SH-SY5Y (cell line): ENCODE measurements around the gene STARD7.

ENCODE experiments used
- GATA2 ChIP-seq: IDR thresholded peaks from 2 replicates; pipeline ENCODE4 v1.6.1; 2011; ENCODE audit warnings: mild to moderate bottlenecking, low read depth, low read length
- GATA3 ChIP-seq: IDR thresholded peaks from 2 replicates; pipeline ENCODE4 v1.6.1; 2011; ENCODE audit warnings: low read depth, mild to moderate bottlenecking, low read length, moderate library complexity

The STARD7 gene

DNA sequence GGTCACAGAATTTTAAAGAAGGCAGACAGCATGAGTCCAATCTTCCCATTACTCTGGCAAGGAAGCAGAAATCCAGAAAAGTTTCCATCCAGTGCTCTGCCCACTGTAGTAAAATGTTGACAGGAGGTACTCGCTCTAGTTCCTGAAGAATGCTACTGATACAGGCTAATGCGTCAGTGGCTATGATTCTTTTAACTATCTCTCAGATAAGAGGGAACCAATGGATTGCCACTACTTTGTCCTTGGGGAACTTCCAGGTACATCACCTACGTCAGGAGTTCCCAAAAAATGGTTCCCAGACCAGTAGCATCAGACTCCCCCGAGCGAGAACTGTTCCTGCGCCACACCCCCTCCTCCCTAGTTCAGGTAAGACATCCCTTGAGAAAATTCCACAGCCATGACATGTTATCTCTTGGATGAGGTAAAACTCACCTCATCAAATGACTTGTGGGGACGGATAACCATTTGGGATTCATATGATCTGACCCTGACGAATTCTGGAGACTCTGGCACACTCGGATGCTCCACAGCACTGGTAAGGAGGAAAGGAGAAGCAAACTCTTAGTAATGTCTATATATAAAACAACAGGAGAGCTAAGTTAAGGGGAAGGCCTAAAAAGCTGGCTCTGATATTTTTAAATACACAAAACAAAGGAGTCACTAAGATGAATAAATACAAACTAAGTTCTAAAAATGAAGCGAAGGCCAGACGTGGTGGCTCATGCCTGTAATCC, 16.5 kb downstream of the STARD7 start:
- TF ChIP-seq GATA2 (no peak), GATA3 (no peak)

- no peak for TF ChIP-seq GATA3
Observed at GRCh38 chr2:96188821-96189526, 19.7 kb downstream of the STARD7 start.

DNA sequence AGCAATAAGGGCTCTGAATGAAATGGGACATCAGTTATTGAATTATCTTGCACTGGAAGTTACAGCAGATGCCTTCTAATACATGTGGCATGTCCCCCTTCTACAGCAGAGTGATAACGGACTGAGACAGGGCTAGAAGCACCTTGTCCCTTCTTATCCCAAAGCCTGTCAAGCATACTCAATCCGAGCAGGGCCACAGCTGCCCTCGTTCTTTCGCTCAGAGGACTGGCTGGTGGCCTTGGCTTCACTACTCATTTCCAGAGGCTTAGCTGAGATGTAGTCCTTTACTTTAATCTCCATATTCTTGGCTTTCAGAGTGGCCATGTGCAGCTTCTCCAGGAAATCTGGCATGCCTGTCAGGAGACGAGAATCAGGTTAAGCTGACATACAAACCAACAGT, 22.1 kb downstream of the STARD7 start:
- TF ChIP-seq GATA2 (no peak), GATA3 (no peak)

DNA sequence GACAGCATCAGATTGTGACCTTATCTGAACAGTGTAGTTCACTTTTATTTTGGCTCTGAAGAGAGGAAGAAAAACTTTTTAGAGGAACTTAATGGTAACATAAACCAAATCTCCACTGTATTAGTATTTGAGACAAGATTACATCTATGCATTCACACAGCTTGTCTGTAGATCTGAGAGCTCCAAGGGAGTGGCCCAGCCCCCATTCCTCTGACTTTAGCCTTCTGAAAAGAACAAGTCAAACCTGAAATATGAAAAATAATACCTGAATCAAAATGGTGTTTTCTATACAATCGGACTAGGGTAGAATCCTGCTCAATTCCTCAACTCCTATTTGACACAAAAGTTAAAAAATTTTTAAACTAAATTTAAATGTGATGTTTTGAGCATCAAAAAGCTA, 23.1 kb downstream of the STARD7 start:
- TF ChIP-seq GATA3 (no peak), GATA2 (no peak)

- TF ChIP-seq GATA2 (no peak), GATA3 (no peak)
Observed at GRCh38 chr2:96184989-96185388, 23.6 kb downstream of the STARD7 start.

DNA sequence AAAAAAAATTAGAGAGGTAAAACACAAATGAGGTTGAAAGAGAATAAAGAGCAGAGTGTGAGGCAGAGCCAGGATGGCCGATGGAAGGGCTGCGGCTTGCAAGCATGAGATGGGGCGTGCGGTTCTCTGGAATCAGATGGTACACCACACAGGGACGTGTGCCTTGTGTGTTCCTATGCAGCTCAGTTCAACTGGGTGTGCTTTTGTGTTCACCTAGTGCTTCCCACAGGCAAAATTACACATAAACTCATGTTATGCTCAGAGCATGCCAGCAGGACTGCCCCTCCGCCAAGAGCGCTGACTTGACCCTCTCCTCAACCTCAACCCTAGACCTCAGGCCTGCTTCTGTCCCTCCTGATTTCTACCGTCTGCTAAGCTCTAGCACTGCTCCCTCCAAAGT, 24.4 kb downstream of the STARD7 start:
- TF ChIP-seq GATA3: no peak

GRCh38 chr2:96181529-96181928, 27.1 kb downstream of the STARD7 start:
- no peak for TF ChIP-seq GATA2
- no peak for TF ChIP-seq GATA3

GRCh38 chr2:96180521-96180920, 28.1 kb downstream of the STARD7 start:
- TF ChIP-seq GATA3 (no peak), GATA2 (no peak)

DNA sequence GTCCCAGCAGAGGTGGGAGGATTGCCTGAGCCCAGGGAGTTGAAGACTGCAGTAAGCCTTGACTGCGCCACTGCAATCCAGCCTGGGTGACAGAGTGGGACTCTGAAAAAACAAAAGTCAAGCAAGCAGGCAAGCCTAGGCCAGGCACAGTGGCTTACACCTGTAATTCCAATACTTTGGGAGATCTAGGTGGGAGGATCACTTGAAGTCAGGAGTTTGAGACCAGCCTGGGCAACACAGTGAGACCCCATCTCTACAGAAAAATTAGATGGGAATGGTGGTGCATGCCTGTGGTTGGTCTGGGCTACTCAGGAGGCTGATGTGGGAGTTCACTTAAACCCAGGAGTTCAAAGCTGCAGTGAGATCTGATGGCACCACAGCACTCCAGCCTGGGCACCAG, 28.6 kb downstream of the STARD7 start:
- TF ChIP-seq GATA3: no peak
- no peak for TF ChIP-seq GATA2

DNA sequence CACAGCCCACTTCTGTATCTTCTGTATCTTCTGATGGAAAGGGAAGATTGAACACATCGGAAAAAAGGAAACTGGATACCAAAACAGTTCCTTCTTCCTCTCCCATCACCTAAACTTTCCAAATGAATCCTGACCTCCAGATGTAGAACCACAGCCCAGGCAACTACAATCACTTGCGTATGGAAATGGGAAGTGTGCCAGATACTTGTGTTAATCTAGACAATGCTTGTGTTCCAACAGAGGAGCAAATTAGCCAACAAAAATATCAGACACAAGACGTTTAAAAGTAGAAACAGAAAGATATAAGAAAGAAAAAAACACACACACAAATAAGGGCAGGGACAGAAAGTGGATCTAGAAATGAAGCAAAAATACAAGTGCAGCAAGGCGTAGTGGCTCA, 32.0 kb downstream of the STARD7 start:
- TF ChIP-seq GATA3 (no peak), GATA2 (no peak)

DNA sequence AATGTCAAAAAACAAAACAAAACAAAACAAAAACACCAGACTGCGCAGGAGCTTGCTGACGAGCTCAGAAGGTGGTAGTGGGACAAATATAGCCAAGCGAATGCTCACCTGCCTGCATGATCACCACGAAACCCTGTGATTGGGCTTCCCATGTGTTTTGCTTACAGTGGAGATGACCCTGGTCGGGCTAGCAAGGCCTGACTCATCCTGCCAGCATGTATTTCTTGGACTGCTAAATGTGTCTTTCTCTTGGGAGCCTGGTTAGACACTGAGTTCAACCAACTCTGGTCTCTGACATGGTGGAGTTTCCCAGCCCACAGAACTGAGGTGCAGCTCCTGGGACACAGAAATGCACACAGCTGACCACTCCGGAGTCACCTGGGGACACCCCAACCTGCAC, 32.7 kb downstream of the STARD7 start:
- no peak for TF ChIP-seq GATA3
- no peak for TF ChIP-seq GATA2

DNA sequence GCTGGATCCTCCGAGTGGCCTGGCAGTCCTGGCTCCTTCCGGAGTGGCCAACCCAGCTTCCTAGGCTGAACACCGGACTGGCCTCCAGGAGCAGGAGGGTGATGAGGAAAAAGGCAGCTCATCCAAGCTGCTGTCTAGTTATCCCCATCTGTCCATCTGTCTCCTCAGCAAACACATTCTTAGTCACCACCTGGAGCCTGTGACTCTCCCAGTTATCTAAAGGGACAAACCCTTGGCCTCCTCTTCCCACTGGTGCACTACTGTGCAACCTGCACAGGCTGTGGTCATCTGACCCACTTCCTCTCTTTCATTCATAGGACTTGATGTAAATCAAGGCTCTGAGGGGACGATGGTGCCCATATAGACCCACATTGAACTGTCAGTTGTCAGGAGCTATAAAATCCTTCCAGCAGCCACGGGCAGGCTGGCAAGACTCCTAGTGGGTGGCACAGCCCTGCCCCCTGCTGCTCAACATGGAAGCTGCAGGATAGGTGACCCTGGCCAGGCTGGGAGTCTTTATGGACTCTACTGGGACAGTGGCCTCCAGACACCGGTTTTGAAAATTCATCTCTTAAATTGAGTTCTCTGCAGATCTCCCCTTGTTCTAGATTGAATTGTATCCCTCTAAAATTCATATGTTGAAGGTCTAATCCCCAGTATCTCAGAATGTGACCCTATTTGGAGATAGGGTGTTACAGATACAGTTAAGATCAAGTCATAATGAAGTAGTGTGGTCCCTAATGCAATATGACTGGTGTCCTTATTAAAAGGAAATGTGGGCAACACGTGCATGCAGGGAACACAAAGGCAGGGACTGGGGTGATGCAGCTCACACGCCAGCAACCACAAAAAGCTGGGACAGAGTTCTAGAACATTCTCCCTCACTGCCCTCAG, 34.1 kb downstream of the STARD7 start:
- no peak for TF ChIP-seq GATA2
- TF ChIP-seq GATA3: no peak

DNA sequence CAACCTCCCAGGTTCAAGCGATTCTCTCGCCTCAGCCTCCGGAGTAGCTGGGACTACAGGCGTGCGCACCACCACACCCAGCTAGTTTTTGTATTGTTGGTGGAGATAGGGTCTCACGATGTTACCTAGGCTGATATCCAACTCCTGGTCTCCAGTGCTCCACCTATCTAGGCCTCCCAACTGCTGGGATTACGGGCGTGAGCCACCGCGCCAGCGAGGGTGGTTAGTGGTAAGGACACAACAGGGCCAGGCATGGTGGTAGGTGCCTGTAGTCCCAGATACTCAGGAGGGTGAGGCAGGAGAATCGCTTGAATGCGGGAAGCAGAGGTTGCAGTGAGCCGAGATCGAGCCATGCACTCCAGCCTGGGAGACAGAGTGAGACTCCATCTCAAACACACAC, 36.8 kb downstream of the STARD7 start:
- TF ChIP-seq GATA3 (no peak), GATA2 (no peak)

DNA sequence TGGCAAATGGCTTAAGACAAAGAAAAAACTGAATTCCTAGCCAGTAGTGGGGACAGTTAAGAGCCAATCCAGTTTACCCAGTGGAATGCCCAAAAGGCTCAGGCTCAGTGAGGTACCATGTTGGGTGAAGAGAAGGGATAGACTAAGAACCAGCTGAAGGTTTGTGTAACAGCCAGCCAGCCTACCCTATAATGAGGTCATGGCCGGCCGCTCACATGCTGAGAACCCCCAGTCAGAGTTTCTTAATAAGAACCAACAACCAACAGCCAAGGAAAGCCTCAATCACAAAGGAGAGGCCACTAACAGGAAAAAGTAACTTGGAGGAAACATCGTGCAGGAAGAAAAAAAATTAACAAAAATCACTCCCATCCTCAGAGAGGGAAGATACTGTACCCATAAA, 38.0 kb downstream of the STARD7 start:
- TF ChIP-seq GATA3 (no peak), GATA2 (no peak)

GRCh38 chr2:96169868-96170507, 38.6 kb downstream of the STARD7 start:
- TF ChIP-seq GATA2 (no peak), GATA3 (no peak)
